Astrocyte (in vitro differentiated cells and primary cell): ENCODE results near the gene CLEC16A.

Source experiments
- EZH2 ChIP-seq: IDR thresholded peaks from 2 replicates; pipeline ENCODE4 v1.6.1; 2012; ENCODE audit warnings: mild to moderate bottlenecking, low read length, inconsistent platforms; ENCODE audit not compliant: insufficient read depth
- TF ChIP-seq, protein P1 (sequence below): IDR thresholded peaks from 2 replicates; pipeline ENCODE4 v1.5.1; 2011; ENCODE audit warnings: low read depth, mild to moderate bottlenecking, inconsistent platforms, low read length, moderate library complexity; ENCODE audit not compliant: insufficient read depth

DNA sequence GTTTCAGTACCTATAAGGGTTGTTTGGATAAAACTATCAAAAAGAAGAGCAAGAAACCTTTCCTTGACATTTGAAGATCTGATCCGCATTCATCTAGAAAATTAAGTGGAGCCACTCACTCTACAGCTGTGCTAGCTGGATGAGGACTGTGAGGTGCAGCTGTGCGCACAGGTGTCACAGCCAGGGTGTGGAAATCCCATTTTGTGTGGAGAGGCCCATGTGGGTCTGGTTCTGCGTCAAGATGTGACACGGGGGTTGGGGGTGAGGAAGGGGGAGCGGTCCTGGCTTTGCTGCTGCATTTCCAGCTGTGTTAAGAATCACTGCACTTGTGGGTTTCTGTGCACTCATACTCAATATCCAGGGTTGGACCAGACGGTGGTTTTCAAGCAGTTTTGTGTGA, 70.7 kb downstream of the CLEC16A start:
- TF ChIP-seq, protein P1, sequence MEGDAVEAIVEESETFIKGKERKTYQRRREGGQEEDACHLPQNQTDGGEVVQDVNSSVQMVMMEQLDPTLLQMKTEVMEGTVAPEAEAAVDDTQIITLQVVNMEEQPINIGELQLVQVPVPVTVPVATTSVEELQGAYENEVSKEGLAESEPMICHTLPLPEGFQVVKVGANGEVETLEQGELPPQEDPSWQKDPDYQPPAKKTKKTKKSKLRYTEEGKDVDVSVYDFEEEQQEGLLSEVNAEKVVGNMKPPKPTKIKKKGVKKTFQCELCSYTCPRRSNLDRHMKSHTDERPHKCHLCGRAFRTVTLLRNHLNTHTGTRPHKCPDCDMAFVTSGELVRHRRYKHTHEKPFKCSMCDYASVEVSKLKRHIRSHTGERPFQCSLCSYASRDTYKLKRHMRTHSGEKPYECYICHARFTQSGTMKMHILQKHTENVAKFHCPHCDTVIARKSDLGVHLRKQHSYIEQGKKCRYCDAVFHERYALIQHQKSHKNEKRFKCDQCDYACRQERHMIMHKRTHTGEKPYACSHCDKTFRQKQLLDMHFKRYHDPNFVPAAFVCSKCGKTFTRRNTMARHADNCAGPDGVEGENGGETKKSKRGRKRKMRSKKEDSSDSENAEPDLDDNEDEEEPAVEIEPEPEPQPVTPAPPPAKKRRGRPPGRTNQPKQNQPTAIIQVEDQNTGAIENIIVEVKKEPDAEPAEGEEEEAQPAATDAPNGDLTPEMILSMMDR, result no peak
- no peak for TF ChIP-seq EZH2
